GM12878 (cell line): Measurements from ENCODE around the gene PFN3. TPM values are rescaled to one million over a fixed set of nuclear protein-coding genes. Genes with fewer than 3 reads are reported as not detected.
A peak's percentile ranks its signal among the peaks of the same experiment; 100 is the strongest.

Experiments used
- ATAC-seq: fragments of 200-7000 bp; cut with Tn5 transposase; 3 replicates; pipeline ENCODE4 v1.9.1; 2020; ENCODE audit warnings: mild to moderate bottlenecking, moderate library complexity
- BruUV-seq: library from RNA; stranded (reverse); fragments of 400-500 nt; replicated peaks from 2 replicates; lab custom pipeline; 2021; lab: Mats Ljungman, UMichigan
- CTCF ChIA-PET: fragments of 300-600 bp; sonication (Branson Sonifier 250); formaldehyde crosslinking; extraction: SDS; loops from one replicate; lab custom pipeline; 2021; ENCODE audit warnings: inconsistent platforms; lab: Yijun Ruan, JAX
- POLR2A ChIA-PET: fragments of 350-600 bp; formaldehyde crosslinking; extraction: SDS; loops from one replicate; lab custom pipeline; 2021; ENCODE audit warnings: inconsistent platforms; lab: Charles Lee
- RAD21 ChIA-PET: fragments of 300-600 bp; sonication (Branson Sonifier 250); formaldehyde crosslinking; loops from one replicate; lab custom pipeline; 2023; ENCODE audit warnings: antibody characterized with exemption; ENCODE audit not compliant: unreplicated experiment; lab: Charles Lee
- SMC1A ChIA-PET: fragments of 300-600 bp; sonication (Branson Sonifier 250); formaldehyde crosslinking; loops from one replicate; lab custom pipeline; 2023; ENCODE audit not compliant: unreplicated experiment, uncharacterized antibody; lab: Charles Lee
- DNase-seq: peaks from one replicate; pipeline ENCODE4 v3.0.0-alpha.2; 2011; ENCODE audit warnings: low read depth, low spot score
- FAIRE-seq: peaks from 3 replicates; lab custom pipeline; 2011; peaks lifted over from hg19 to GRCh38; lab: Jason Lieb, UNC
- H2AFZ ChIP-seq: 2 replicates; pipeline ENCODE4 v1.6.0; 2011; ENCODE audit warnings: low read depth, low read length, control low read depth; ENCODE audit not compliant: control insufficient read depth
- H3K27ac ChIP-seq: 2 replicates; pipeline ENCODE4 v1.5.1; 2011; ENCODE audit warnings: control low read depth; ENCODE audit not compliant: control insufficient read depth, insufficient read depth
- H3K27me3 ChIP-seq, 2 experiments: replicated peaks in 1 of 2; 2 replicates each; pipeline versions ENCODE4 v1.6.0 to v1.6.1; 2011; ENCODE audit warnings: low read length in 1 of 2; ENCODE audit not compliant: control insufficient read depth in 2 of 2, insufficient read depth in 2 of 2
- H3K36me3 ChIP-seq, 2 experiments: 2 replicates each; pipeline ENCODE4 v1.5.1; 2011; ENCODE audit warnings: low read length in 1 of 2; ENCODE audit not compliant: control insufficient read depth in 2 of 2, insufficient read depth in 2 of 2
- H3K4me1 ChIP-seq: 2 replicates; pipeline ENCODE4 v1.6.1; 2011; ENCODE audit warnings: mild to moderate bottlenecking, low read length, moderate library complexity, mixed read lengths; ENCODE audit not compliant: control insufficient read depth, insufficient read depth
- H3K4me2 ChIP-seq: 2 replicates; pipeline ENCODE4 v1.6.0; 2011; ENCODE audit warnings: control low read depth; ENCODE audit not compliant: control insufficient read depth, insufficient read depth
- H3K4me3 ChIP-seq: fragments of 200-600 bp; sonication (generic); 2 replicates; pipeline ENCODE4 v1.5.1; 2016
- H3K79me2 ChIP-seq: 2 replicates; pipeline ENCODE4 v1.6.0; 2011; ENCODE audit warnings: low read length; ENCODE audit not compliant: control insufficient read depth, insufficient read depth
- H3K9ac ChIP-seq: 2 replicates; pipeline ENCODE4 v1.8.0; 2011; ENCODE audit warnings: low read length, control low read depth, mixed read lengths; ENCODE audit not compliant: control insufficient read depth, insufficient read depth
- H3K9me3 ChIP-seq: replicated peaks from 3 replicates; pipeline ENCODE4 v1.5.1; 2011; ENCODE audit warnings: mild to moderate bottlenecking, low read length; ENCODE audit not compliant: control insufficient read depth, insufficient read depth
- H4K20me1 ChIP-seq: 2 replicates; pipeline ENCODE4 v1.6.0; 2011; ENCODE audit not compliant: control insufficient read depth, insufficient read depth
- CHD1 ChIP-seq: IDR thresholded peaks from 2 replicates; pipeline ENCODE4 v1.6.1; 2012; ENCODE audit warnings: low read depth, low read length, improper control_type of control experiment
- CREM ChIP-seq: IDR thresholded peaks from 2 replicates; pipeline ENCODE4 v1.6.1; 2014; ENCODE audit warnings: antibody characterized with exemption, low read depth
- MEF2A ChIP-seq: IDR thresholded peaks from 2 replicates; pipeline ENCODE4 v1.6.1; 2011; ENCODE audit warnings: low read depth, mild to moderate bottlenecking, low read length, moderate library complexity; ENCODE audit not compliant: insufficient read depth
- MEF2B ChIP-seq: fragments of 450-650 bp; IDR thresholded peaks from 2 replicates; pipeline ENCODE4 v1.6.1; 2018; ENCODE audit warnings: mild to moderate bottlenecking, moderate library complexity; ENCODE audit not compliant: partially characterized antibody, poor library complexity, severe bottlenecking
- NBN ChIP-seq: fragments of 450-650 bp; IDR thresholded peaks from 2 replicates; pipeline ENCODE4 v1.6.1; 2016
- NFXL1 ChIP-seq: fragments of 450-650 bp; IDR thresholded peaks from 2 replicates; pipeline ENCODE4 v1.6.1; 2017; ENCODE audit warnings: antibody characterized with exemption, mild to moderate bottlenecking, borderline replicate concordance
- NRF1 ChIP-seq: conservative IDR thresholded peaks from 2 replicates; pipeline ENCODE4 v1.6.1; 2011; ENCODE audit warnings: mild to moderate bottlenecking, low read depth, low read length, improper control_type of control experiment
- RAD51 ChIP-seq: fragments of 450-650 bp; IDR thresholded peaks from 2 replicates; pipeline ENCODE4 v1.6.1; 2016; ENCODE audit warnings: moderate library complexity, mild to moderate bottlenecking, inconsistent platforms
- RUNX3 ChIP-seq: IDR thresholded peaks from 2 replicates; pipeline ENCODE4 v1.6.1; 2012; ENCODE audit warnings: low read length, inconsistent platforms
- SMAD1 ChIP-seq: fragments of 450-650 bp; IDR thresholded peaks from 2 replicates; pipeline ENCODE4 v1.6.1; 2018; ENCODE audit warnings: mild to moderate bottlenecking, low read depth; ENCODE audit not compliant: partially characterized antibody
- SP1 ChIP-seq: IDR thresholded peaks from one replicate; pipeline ENCODE4 v1.6.1; 2011; ENCODE audit warnings: low read depth, low read length
- ZBED1 ChIP-seq: IDR thresholded peaks from 2 replicates; pipeline ENCODE4 v1.6.1; 2016; ENCODE audit warnings: borderline replicate concordance
- WGBS: methylation state at CpG from one replicate; pipeline ENCODE4 v1.1.6; 2016; ENCODE audit warnings: low lambda C conversion rate; ENCODE audit not compliant: insufficient replicate concordance, insufficient coverage; ENCODE audit errors: missing lambda C conversion rate; 5-methylcytosine and 5-hydroxymethylcytosine counted together
- in situ Hi-C: fragments of 300-500 bp; cut with MboI; formaldehyde crosslinking; loops from 9 replicates; pipeline ENCODE4 v1.14.3; 2018; ENCODE audit warnings: mixed read lengths
- intact Hi-C: fragments of 100-400 bp; cut with micrococcal nuclease; formaldehyde crosslinking; loops from one replicate; pipeline ENCODE4 v1.14.2; 2022; ENCODE audit not compliant: unreplicated experiment
- polyA plus RNA-seq, 11 experiments: library from polyadenylated mRNA; depleted of rRNA in 4 of 11; unstranded in 6 of 11; stranded (reverse) in 5 of 11; fragments of >200 nt; fragmentation: Nextera tagmentation in 4 of 11; fragmentation: Illumina TruSeq in 1 of 11; extraction: Ambion mirVana in 4 of 11; extraction: Trizol in 1 of 11; gene quantifications; 1 replicate in 1 of 11; 2 replicates in 10 of 11; pipeline versions ENCODE4 v1.2.1 to v1.2.3, GENCODE V29; 2011 to 2016; ENCODE audit warnings: inconsistent platforms in 2 of 11, missing spikeins in 2 of 11, low read depth in 1 of 11
- total RNA-seq, 4 experiments: library from RNA; depleted of rRNA in 3 of 4; stranded (reverse); fragments of >200 nt in 3 of 4; fragmentation: Illumina TruSeq in 1 of 4; extraction: Trizol in 1 of 4; gene quantifications; 2 replicates each; pipeline versions ENCODE4 v1.2.1 to v1.2.3, GENCODE V29; 2013 to 2021
- TF ChIP-seq, protein P1 (sequence below): IDR thresholded peaks from 2 replicates; pipeline ENCODE4 v1.6.1; 2012; ENCODE audit warnings: low read depth, low read length, improper control_type of control experiment
- TF ChIP-seq, protein P2 (sequence below): fragments of 450-650 bp; IDR thresholded peaks from 2 replicates; pipeline ENCODE4 v1.6.1; 2017; ENCODE audit warnings: mild to moderate bottlenecking
- TF ChIP-seq, protein P3 (sequence below): fragments of 450-650 bp; IDR thresholded peaks from 2 replicates; pipeline ENCODE4 v1.6.1; 2017; ENCODE audit warnings: mild to moderate bottlenecking, moderate library complexity

Gene PFN3
- total and polyA plus RNA-seq, 10 of the 15 experiments (the other 5 are each of a cell fraction or from before 2014, with no cell fraction given): not detected

DNA sequence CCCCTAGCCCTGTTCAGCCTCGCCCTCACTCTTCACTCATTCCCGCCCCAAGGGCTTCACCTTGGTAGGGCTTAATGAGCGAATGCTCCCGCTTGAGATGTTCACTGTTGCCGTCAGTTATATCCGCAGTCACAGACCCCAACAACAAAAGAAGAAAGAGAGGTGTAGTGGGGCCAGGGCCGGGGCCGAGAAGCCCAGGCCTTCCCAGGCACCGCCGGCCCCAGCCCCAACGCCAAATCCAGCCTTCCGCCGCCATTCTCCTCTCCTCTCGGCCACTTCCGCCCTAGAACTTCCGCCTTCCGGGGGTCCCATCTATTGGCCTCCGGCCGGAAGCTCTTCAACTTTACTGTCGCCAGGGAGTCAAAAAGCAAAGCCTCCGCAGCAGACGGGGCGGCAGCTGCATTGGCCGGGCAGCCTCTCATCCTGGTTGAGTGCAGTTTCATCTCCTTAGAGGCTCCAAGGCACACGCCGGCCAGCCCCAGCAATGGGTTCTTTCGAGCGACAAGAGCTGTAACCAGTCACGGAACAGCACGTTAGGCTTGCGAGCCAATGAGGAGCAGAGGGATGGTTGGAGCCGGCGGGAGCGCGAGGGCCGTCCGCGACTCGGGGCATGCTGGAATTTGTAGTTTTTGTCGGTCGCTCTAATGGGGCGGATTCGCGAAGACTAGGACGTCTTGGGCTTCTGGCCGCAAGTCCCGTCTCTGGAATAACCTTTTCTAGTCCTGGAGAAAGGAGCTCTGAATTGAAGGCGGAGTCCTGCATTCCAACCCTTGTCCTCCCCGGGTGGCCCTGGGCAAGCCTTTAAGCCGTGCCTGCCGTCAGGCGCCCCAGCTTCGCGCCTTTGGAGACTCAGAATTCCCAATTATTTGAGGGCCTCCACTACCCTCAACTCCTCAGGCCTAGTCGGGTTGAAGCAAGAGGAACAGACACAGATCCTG lies 48.8 kb downstream of the PFN3 start, which contains the start of gene LMAN2:
Gene LMAN2 (minus strand): TSS at position 277 of the 938 bp plus-strand sequence. CDS start 21 bp downstream, at position 256.
- H2AFZ ChIP-seq: peak within 1 kb of the TSS; percentile 86
- H3K4me2 ChIP-seq: peak within 1 kb of the TSS; percentile 90
- TSS peak; percentile 84 for BruUV-seq
- peak; percentile 94 for FAIRE-seq
- ATAC-seq: peak; percentile 99
- H3K4me1 ChIP-seq: peaks cover 21% of the 10 kb centered on the region
- peaks cover 41% of the 10 kb centered on the region for H3K79me2 ChIP-seq
- SMC1A ChIA-PET: interaction anchor here (1.0 to 3.4 kb wide), 11 partner anchors 9 to 52 kb away, joined by 3 to 20 read pairs (median 5); no protein-coding TSS in a partner anchor
- CTCF ChIA-PET: interaction anchor here (0.7 to 7.2 kb wide), 17 partner anchors 9 to 159 kb away, joined by 3 to 46 read pairs (median 6); no protein-coding TSS in a partner anchor
- peak within 1 kb of the TSS; percentile 89 for H3K27ac ChIP-seq
- peak; percentile 93 for DNase-seq
- no peaks in the 10 kb centered on the region for H3K27me3 ChIP-seq
- POLR2A ChIA-PET: interaction anchor here (0.6 to 3.2 kb wide), 7 partner anchors 9 to 157 kb away, joined by 3 to 22 read pairs (median 5); no protein-coding TSS in a partner anchor
- intact Hi-C loops (no loop called here), in situ Hi-C loops (no loop called here)
- H3K9ac ChIP-seq: peak within 1 kb of the TSS; percentile 91
- peak within 1 kb of the TSS; percentile 98 for H3K4me3 ChIP-seq
- 10% methylated on average over 55 of the region's 55 CpGs for WGBS
- RAD21 ChIA-PET: interaction anchor here (0.8 to 2.9 kb wide), 9 partner anchors 10 to 104 kb away, joined by 3 to 20 read pairs (median 4); no protein-coding TSS in a partner anchor
- H4K20me1 ChIP-seq: 0 out of 2 replicates have a peak, but pooled peaks cover 3% of the 10 kb centered on the region
- peaks cover 0 to 11% of the 10 kb centered on the region in 2 experiments; a peak in 1 of 4 replicates for H3K36me3 ChIP-seq
- H3K9me3 ChIP-seq: peaks cover 3% of the 10 kb centered on the region; the same call in 1 of the 3 replicates
- TF ChIP-seq NFXL1 (no peak), MEF2A (no peak), CHD1 (no peak), SMAD1 (no peak), MEF2B (peak; percentile 27), ZBED1 (no peak), RAD51 (no peak), NRF1 (no peak), NBN (peak; percentile 94), RUNX3 (peak; percentile 69), SP1 (peak; percentile 97), CREM (peak; percentile 76; the same call in 1 of the 2 replicates)
- TF ChIP-seq, protein P1, sequence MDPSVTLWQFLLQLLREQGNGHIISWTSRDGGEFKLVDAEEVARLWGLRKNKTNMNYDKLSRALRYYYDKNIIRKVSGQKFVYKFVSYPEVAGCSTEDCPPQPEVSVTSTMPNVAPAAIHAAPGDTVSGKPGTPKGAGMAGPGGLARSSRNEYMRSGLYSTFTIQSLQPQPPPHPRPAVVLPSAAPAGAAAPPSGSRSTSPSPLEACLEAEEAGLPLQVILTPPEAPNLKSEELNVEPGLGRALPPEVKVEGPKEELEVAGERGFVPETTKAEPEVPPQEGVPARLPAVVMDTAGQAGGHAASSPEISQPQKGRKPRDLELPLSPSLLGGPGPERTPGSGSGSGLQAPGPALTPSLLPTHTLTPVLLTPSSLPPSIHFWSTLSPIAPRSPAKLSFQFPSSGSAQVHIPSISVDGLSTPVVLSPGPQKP: peak; percentile 91
- TF ChIP-seq, protein P2, sequence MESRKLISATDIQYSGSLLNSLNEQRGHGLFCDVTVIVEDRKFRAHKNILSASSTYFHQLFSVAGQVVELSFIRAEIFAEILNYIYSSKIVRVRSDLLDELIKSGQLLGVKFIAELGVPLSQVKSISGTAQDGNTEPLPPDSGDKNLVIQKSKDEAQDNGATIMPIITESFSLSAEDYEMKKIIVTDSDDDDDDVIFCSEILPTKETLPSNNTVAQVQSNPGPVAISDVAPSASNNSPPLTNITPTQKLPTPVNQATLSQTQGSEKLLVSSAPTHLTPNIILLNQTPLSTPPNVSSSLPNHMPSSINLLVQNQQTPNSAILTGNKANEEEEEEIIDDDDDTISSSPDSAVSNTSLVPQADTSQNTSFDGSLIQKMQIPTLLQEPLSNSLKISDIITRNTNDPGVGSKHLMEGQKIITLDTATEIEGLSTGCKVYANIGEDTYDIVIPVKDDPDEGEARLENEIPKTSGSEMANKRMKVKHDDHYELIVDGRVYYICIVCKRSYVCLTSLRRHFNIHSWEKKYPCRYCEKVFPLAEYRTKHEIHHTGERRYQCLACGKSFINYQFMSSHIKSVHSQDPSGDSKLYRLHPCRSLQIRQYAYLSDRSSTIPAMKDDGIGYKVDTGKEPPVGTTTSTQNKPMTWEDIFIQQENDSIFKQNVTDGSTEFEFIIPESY: peak; percentile 98
- TF ChIP-seq, protein P3, sequence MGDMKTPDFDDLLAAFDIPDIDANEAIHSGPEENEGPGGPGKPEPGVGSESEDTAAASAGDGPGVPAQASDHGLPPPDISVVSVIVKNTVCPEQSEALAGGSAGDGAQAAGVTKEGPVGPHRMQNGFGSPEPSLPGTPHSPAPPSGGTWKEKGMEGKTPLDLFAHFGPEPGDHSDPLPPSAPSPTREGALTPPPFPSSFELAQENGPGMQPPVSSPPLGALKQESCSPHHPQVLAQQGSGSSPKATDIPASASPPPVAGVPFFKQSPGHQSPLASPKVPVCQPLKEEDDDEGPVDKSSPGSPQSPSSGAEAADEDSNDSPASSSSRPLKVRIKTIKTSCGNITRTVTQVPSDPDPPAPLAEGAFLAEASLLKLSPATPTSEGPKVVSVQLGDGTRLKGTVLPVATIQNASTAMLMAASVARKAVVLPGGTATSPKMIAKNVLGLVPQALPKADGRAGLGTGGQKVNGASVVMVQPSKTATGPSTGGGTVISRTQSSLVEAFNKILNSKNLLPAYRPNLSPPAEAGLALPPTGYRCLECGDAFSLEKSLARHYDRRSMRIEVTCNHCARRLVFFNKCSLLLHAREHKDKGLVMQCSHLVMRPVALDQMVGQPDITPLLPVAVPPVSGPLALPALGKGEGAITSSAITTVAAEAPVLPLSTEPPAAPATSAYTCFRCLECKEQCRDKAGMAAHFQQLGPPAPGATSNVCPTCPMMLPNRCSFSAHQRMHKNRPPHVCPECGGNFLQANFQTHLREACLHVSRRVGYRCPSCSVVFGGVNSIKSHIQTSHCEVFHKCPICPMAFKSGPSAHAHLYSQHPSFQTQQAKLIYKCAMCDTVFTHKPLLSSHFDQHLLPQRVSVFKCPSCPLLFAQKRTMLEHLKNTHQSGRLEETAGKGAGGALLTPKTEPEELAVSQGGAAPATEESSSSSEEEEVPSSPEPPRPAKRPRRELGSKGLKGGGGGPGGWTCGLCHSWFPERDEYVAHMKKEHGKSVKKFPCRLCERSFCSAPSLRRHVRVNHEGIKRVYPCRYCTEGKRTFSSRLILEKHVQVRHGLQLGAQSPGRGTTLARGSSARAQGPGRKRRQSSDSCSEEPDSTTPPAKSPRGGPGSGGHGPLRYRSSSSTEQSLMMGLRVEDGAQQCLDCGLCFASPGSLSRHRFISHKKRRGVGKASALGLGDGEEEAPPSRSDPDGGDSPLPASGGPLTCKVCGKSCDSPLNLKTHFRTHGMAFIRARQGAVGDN: no peak
